B cell (primary cell): Measurements from ENCODE around the gene ACTN2. TPM values are rescaled to one million over a fixed set of nuclear protein-coding genes. Genes with fewer than 3 reads are reported as not detected.

Source experiments
- ATAC-seq: fragments of 200-7000 bp; cut with Tn5 transposase; one replicate; pipeline ENCODE4 v1.10.0; 2021; ENCODE audit warnings: low read depth, mild to moderate bottlenecking, moderate number of reproducible peaks, moderate library complexity
- CTCF ChIA-PET: fragments of 350-600 bp; sonication (Branson Sonifier 250); formaldehyde crosslinking; loops from one replicate; lab custom pipeline; 2021; ENCODE audit warnings: antibody characterized with exemption, inconsistent platforms; lab: Charles Lee
- POLR2A ChIA-PET: fragments of 350-600 bp; sonication (Branson Sonifier 250); formaldehyde crosslinking; loops from one replicate; lab custom pipeline; 2021; ENCODE audit warnings: antibody characterized with exemption; lab: Charles Lee
- DNase-seq: peaks from one replicate; pipeline ENCODE4 v3.0.0; 2013
- H2AFZ ChIP-seq: 2 replicates; pipeline ENCODE4 v1.6.1; 2012; ENCODE audit warnings: mild to moderate bottlenecking, low read depth, low read length; ENCODE audit not compliant: insufficient read depth, poor library complexity, severe bottlenecking
- H3K27ac ChIP-seq, 2 donors: 1 replicate in 1 of 2; 2 replicates in 1 of 2; pipeline ENCODE4 v1.5.1; 2012 to 2013; ENCODE audit warnings: low read length in 2 of 2, mild to moderate bottlenecking in 2 of 2, moderate library complexity in 1 of 2
- H3K27me3 ChIP-seq, 4 experiments: fragments of 200-600 bp in 1 of 4; sonication (generic) in 1 of 4; replicated peaks in 1 of 4; 1 replicate in 2 of 4; 2 replicates in 2 of 4; pipeline versions ENCODE4 v1.6.1 to v1.7.0; 2013 to 2016; ENCODE audit warnings: low read length in 3 of 4, mild to moderate bottlenecking in 2 of 4, mixed read lengths in 1 of 4, moderate library complexity in 1 of 4; ENCODE audit not compliant: insufficient read depth in 4 of 4, control insufficient read depth in 3 of 4; ENCODE audit errors: control extremely low read depth in 1 of 4
- H3K36me3 ChIP-seq, 2 experiments: replicated peaks in 1 of 2; 1 replicate in 1 of 2; 2 replicates in 1 of 2; pipeline versions ENCODE4 v1.6.1 to v1.7.1; 2013; ENCODE audit warnings: low read length in 1 of 2; ENCODE audit not compliant: insufficient read depth in 2 of 2, control insufficient read depth in 1 of 2; ENCODE audit errors: control extremely low read depth in 1 of 2, extremely low read depth in 1 of 2
- H3K4me1 ChIP-seq, 2 donors: fragments of 200-600 bp in 1 of 2; sonication (generic) in 1 of 2; 1 replicate in 1 of 2; 2 replicates in 1 of 2; pipeline versions ENCODE4 v1.5.1 to v1.6.1; 2013 to 2017; ENCODE audit warnings: low read length in 2 of 2; ENCODE audit not compliant: control insufficient read depth in 2 of 2, insufficient read depth in 2 of 2
- H3K4me2 ChIP-seq: replicated peaks from 2 replicates; pipeline ENCODE3; 2012; ENCODE audit warnings: mild to moderate bottlenecking, low read depth, low read length; ENCODE audit not compliant: poor library complexity, severe bottlenecking
- H3K4me3 ChIP-seq, 5 experiments: fragments of 200-600 bp in 1 of 5; sonication (generic) in 1 of 5; 1 replicate in 3 of 5; 2 replicates in 2 of 5; pipeline versions ENCODE4 v1.5.1 to v1.7.0; 2011 to 2016; ENCODE audit warnings: low read length in 4 of 5, mild to moderate bottlenecking in 4 of 5, low read depth in 2 of 5, control low read depth in 1 of 5, moderate library complexity in 1 of 5; ENCODE audit not compliant: insufficient read depth in 1 of 5; ENCODE audit errors: control extremely low read depth in 1 of 5, extremely low read depth in 1 of 5
- H3K79me2 ChIP-seq: fragments of 200-600 bp; sonication (generic); one replicate; pipeline ENCODE4 v1.6.0; 2016; ENCODE audit warnings: low read length; ENCODE audit not compliant: control insufficient read depth, insufficient read depth
- H3K9ac ChIP-seq: fragments of 200-600 bp; sonication (generic); 2 replicates; pipeline ENCODE4 v1.6.1; 2017; ENCODE audit warnings: mild to moderate bottlenecking, low read length, moderate library complexity
- H3K9me3 ChIP-seq, 3 donors: one replicate each; pipeline versions ENCODE4 v1.6.1 to v1.7.1; 2013; ENCODE audit warnings: low read length in 2 of 3; ENCODE audit not compliant: control insufficient read depth in 2 of 3, insufficient read depth in 1 of 3; ENCODE audit errors: control extremely low read depth in 1 of 3
- H4K20me1 ChIP-seq: 2 replicates; pipeline ENCODE4 v1.6.0; 2012; ENCODE audit warnings: mild to moderate bottlenecking, low read length; ENCODE audit not compliant: insufficient read depth, control insufficient read depth, poor library complexity, severe bottlenecking
- H3K27ac Mint-ChIP-seq: one replicate; pipeline ENCODE4 v1.8.0; 2021; ENCODE audit warnings: mixed read lengths
- H3K27me3 Mint-ChIP-seq: one replicate; pipeline ENCODE4 v1.8.0; 2021; ENCODE audit warnings: mixed read lengths
- H3K4me1 Mint-ChIP-seq: one replicate; pipeline ENCODE4 v1.8.0; 2021; ENCODE audit warnings: mixed read lengths
- H3K4me3 Mint-ChIP-seq: one replicate; pipeline ENCODE4 v1.8.0; 2021; ENCODE audit warnings: mixed read lengths
- H3K9me3 Mint-ChIP-seq: one replicate; pipeline ENCODE4 v1.8.0; 2022; ENCODE audit warnings: mixed read lengths; ENCODE audit not compliant: insufficient read depth
- CTCF ChIP-seq: fragments of 200-600 bp; IDR thresholded peaks from one replicate; pipeline ENCODE4 v1.8.0; 2022; ENCODE audit warnings: antibody characterized with exemption, mild to moderate bottlenecking
- EZH2 ChIP-seq: IDR thresholded peaks from 2 replicates; pipeline ENCODE4 v1.6.1; 2012; ENCODE audit warnings: borderline replicate concordance, low read depth, mild to moderate bottlenecking, moderate library complexity, low read length; ENCODE audit not compliant: insufficient read depth, poor library complexity, severe bottlenecking
- WGBS: methylation state at CpG from one replicate; pipeline ENCODE4 v1.1.5; 2013; ENCODE audit warnings: missing lambda C conversion rate; ENCODE audit not compliant: insufficient coverage; 5-methylcytosine and 5-hydroxymethylcytosine counted together
- intact Hi-C: fragments of 100-400 bp; cut with micrococcal nuclease; formaldehyde crosslinking; loops from one replicate; pipeline ENCODE4 v1.10.0; 2022
- polyA plus RNA-seq: library from polyadenylated mRNA; depleted of rRNA; stranded (reverse); fragments of >200 nt; gene quantifications from 2 replicates; pipeline ENCODE4 v1.2.3, GENCODE V29; 2012
- total RNA-seq, 2 donors: library from RNA; stranded (reverse); fragments of 120-200 nt in 1 of 2; gene quantifications; 1 replicate in 1 of 2; 2 replicates in 1 of 2; pipeline versions ENCODE4 v1.2.3 to v1.2.4, GENCODE V29; 2013 to 2022

Gene ACTN2
- total and polyA plus RNA-seq, 2 donors (not counting 1 experiment from before 2014, with no cell fraction given): 0.30 TPM; not detected in 1

- H3K4me2 ChIP-seq: no peak overlapping the region
- no peaks in the 10 kb centered on the region for H3K9me3 Mint-ChIP-seq
- ATAC-seq: no peak
- no peaks in the 10 kb centered on the region for H4K20me1 ChIP-seq
- H3K4me3 ChIP-seq: no peak overlapping the region
- H3K9me3 ChIP-seq: no peaks in the 10 kb centered on the region
- no peaks in the 10 kb centered on the region for H3K79me2 ChIP-seq
- intact Hi-C loops: no loop called here
- no peak overlapping the region for H3K27ac ChIP-seq
- WGBS: 90% methylated on average over 7 of the region's 11 CpGs
- no peak for TF ChIP-seq EZH2
- no peak for TF ChIP-seq CTCF
- CTCF ChIA-PET: no interaction called here
- no peak overlapping the region for H3K27ac Mint-ChIP-seq
- no peaks in the 10 kb centered on the region for H3K36me3 ChIP-seq
- peaks cover 22% of the 10 kb centered on the region for H3K27me3 Mint-ChIP-seq
- H3K4me1 Mint-ChIP-seq: no peaks in the 10 kb centered on the region
- no peak overlapping the region for H3K4me3 Mint-ChIP-seq
- no peaks in the 10 kb centered on the region for H3K27me3 ChIP-seq
- no peaks in the 10 kb centered on the region for H3K4me1 ChIP-seq
- no peak overlapping the region for H3K9ac ChIP-seq
- DNase-seq: no peak
- POLR2A ChIA-PET: no interaction called here
- no peak overlapping the region for H2AFZ ChIP-seq
These were observed 24.1 kb downstream of the ACTN2 start for GRCh38 chr1:236710328-236710892.

GRCh38 chr1:236716160-236716559 lies 29.9 kb downstream of the ACTN2 start:
- no peak overlapping the region for H3K4me3 Mint-ChIP-seq
- ChIA-PET POLR2A (no interaction called here), CTCF (interaction anchor here (1.5 kb wide), 1 partner anchor 44 kb away, joined by 4 read pairs; no protein-coding TSS in a partner anchor)
- H3K27me3 ChIP-seq: no peaks in the 10 kb centered on the region
- ATAC-seq: no peak
- no peak overlapping the region for H3K4me3 ChIP-seq
- DNase-seq: no peak
- no peak for TF ChIP-seq EZH2
- no peak for TF ChIP-seq CTCF
- no peaks in the 10 kb centered on the region for H3K36me3 ChIP-seq
- no peak overlapping the region for H3K9ac ChIP-seq
- no peaks in the 10 kb centered on the region for H4K20me1 ChIP-seq
- no peaks in the 10 kb centered on the region for H3K4me1 ChIP-seq
- H3K9me3 ChIP-seq: no peaks in the 10 kb centered on the region
- H3K4me2 ChIP-seq: no peak overlapping the region
- H3K27ac ChIP-seq: no peak overlapping the region
- no peak overlapping the region for H3K27ac Mint-ChIP-seq
- H3K79me2 ChIP-seq: no peaks in the 10 kb centered on the region
- WGBS: no CpG with 5 or more reads among the region's 1 CpG
- H3K4me1 Mint-ChIP-seq: no peaks in the 10 kb centered on the region
- H3K9me3 Mint-ChIP-seq: no peaks in the 10 kb centered on the region
- H2AFZ ChIP-seq: no peak overlapping the region
- intact Hi-C loops: no loop called here
- H3K27me3 Mint-ChIP-seq: peaks cover 20% of the 10 kb centered on the region
